K562 (cell line): ENCODE measurements around the gene SURF6. TPM values are rescaled to one million over a fixed set of nuclear protein-coding genes. Genes with fewer than 3 reads are reported as not detected.
A peak's percentile ranks its signal among the peaks of the same experiment; 100 is the strongest.

Experiments used
- MGA ChIP-seq: fragments of 450-650 bp; IDR thresholded peaks from 2 replicates; pipeline ENCODE4 v1.6.1; 2016; ENCODE audit warnings: mild to moderate bottlenecking, moderate library complexity
- NELFE ChIP-seq: IDR thresholded peaks from 2 replicates; pipeline ENCODE4 v1.6.1; 2011; ENCODE audit warnings: mild to moderate bottlenecking; ENCODE audit not compliant: insufficient read depth, insufficient read length
- NFIC ChIP-seq: fragments of 450-650 bp; IDR thresholded peaks from 2 replicates; pipeline ENCODE4 v1.6.1; 2017; ENCODE audit warnings: mild to moderate bottlenecking, inconsistent platforms
- PCBP1 ChIP-seq: fragments of 200-400 bp; formaldehyde crosslinking; IDR thresholded peaks from 2 replicates; pipeline ENCODE4 v1.6.1; 2018; ENCODE audit warnings: mild to moderate bottlenecking, low read depth, low read length; ENCODE audit not compliant: poor library complexity, severe bottlenecking
- RREB1 ChIP-seq: fragments of 250-450 bp; sonication (Bioruptor Pico); IDR thresholded peaks from 2 replicates; pipeline ENCODE4 v1.4.0; 2020
- ZNF174 ChIP-seq: fragments of 250-450 bp; sonication (Bioruptor Pico); IDR thresholded peaks from 2 replicates; pipeline ENCODE4 v1.4.0; 2020; ENCODE audit warnings: mild to moderate bottlenecking
- polyA plus RNA-seq, 8 experiments: library from polyadenylated mRNA; depleted of rRNA in 4 of 8; stranded (reverse) in 5 of 8; unstranded in 3 of 8; fragments of >200 nt; fragmentation: Nextera tagmentation in 2 of 8; fragmentation: Illumina TruSeq in 1 of 8; extraction: Ambion mirVana in 2 of 8; extraction: Trizol in 1 of 8; gene quantifications; 2 replicates each; pipeline versions ENCODE4 v1.2.1 to v1.2.3, GENCODE V29; 2011 to 2014; ENCODE audit warnings: inconsistent platforms in 1 of 8, missing spikeins in 1 of 8
- total RNA-seq, 7 experiments: library from RNA; depleted of rRNA in 6 of 7; stranded (reverse); fragments of >200 nt in 6 of 7; fragmentation: Illumina TruSeq in 2 of 7; extraction: Trizol in 2 of 7; gene quantifications; 2 replicates each; pipeline versions ENCODE4 v1.2.1 to v1.2.3, GENCODE V29; 2011 to 2021; ENCODE audit warnings: low replicate concordance in 1 of 7
- TF ChIP-seq, protein P1 (sequence below): conservative IDR thresholded peaks from 2 replicates; pipeline ENCODE4 v1.6.1; 2011; ENCODE audit warnings: low read depth, mild to moderate bottlenecking, low read length; ENCODE audit not compliant: control insufficient read depth

Gene SURF6
- total and polyA plus RNA-seq, 9 of the 15 experiments (the other 6 are each of a cell fraction or from before 2014, with no cell fraction given), result 1.4 to 68.3 (median 14.7) TPM

- no peak for TF ChIP-seq RREB1 (CRISPR knock-in tag)
- 0 out of 2 replicates have a peak, but pooled peaks have one; percentile 65 for TF ChIP-seq ZNF174
- peak; percentile 93 for TF ChIP-seq MGA
- TF ChIP-seq NELFE, result no peak
- TF ChIP-seq, protein P1, sequence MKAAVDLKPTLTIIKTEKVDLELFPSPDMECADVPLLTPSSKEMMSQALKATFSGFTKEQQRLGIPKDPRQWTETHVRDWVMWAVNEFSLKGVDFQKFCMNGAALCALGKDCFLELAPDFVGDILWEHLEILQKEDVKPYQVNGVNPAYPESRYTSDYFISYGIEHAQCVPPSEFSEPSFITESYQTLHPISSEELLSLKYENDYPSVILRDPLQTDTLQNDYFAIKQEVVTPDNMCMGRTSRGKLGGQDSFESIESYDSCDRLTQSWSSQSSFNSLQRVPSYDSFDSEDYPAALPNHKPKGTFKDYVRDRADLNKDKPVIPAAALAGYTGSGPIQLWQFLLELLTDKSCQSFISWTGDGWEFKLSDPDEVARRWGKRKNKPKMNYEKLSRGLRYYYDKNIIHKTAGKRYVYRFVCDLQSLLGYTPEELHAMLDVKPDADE, result peak; percentile 99
- 0 out of 2 replicates have a peak, but pooled peaks have one; percentile 25 for TF ChIP-seq NFIC
- peak; percentile 82 for TF ChIP-seq PCBP1
These were observed at the start of gene SURF6 (continued) for GRCh38 chr9:133335924-133336811.
